CD4-positive, alpha-beta T cell treated with Interferon gamma for 1 hour (primary cell): ENCODE data around the gene PCDHA1.
"Not testable (repeated sequence)": the region's sequence is repeated elsewhere in the genome, so short reads cannot be mapped to it uniquely, and the experiment has no call there.

Experiments used
- DNase-seq: peaks from one replicate; pipeline ENCODE4 v3.0.0-alpha.2; 2020

PCDHA1 gene

GRCh38 chr5:140855772-140856674 lies 70.1 kb downstream of the PCDHA1 start, which contains the start of gene PCDHA10:
TSS of gene PCDHA10 (plus strand) at chr5:140855897. CDS start at chr5:140856049, 152 bp downstream.
- no peak for DNase-seq

GRCh38 chr5:140857177-140857986 lies 71.4 kb downstream of the PCDHA1 start:
- DNase-seq = no peak

DNA sequence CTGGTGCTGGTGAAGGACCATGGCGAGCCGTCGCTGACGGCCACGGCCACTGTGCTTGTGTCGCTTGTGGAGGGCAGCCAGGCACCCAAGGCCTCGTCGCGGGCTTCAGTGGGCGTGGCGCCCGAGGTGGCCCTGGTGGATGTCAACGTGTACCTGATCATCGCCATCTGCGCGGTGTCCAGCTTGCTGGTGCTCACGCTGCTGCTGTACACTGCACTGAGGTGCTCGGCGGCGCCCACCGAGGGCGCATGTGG lies 72.0 kb downstream of the PCDHA1 start:
- DNase-seq = no peak

- no peak for DNase-seq
Measured at GRCh38 chr5:140862441-140863295, 76.7 kb downstream of the PCDHA1 start.

DNA sequence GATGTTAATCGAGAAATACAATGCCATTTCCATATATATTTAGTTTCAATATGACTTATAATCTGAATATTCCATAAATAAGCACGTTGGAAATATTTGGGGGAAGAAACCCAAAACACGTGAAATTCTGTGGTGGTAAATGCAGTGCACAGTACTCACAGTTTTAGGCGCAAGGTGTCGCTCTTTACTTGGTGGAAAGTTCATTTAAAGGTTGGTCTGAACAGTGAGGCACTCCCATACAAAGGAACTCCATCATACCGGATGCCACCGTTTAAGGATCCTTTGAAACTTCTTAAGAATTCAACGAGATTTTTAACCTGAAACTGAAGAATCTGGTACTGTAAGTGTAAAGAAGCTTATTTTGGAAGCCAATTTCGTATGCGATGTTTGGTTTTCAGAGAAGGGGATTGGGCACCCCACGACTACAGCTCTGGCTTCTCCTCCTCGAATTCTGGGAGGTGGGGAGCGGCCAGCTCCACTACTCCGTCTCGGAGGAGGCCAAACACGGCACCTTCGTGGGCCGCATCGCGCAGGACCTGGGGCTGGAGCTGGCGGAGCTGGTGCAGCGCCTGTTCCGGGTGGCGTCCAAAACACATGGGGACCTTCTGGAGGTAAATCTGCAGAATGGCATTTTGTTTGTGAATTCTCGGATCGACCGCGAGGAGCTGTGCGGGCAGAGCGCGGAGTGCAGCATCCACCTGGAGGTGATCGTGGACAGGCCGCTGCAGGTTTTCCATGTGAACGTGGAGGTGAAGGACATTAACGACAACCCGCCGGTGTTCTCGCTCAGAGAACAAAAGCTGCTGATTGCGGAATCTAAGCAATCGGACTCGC lies 83.0 kb downstream of the PCDHA1 start, which contains the start of gene PCDHA11:
TSS of gene PCDHA11 (plus strand) at position 237 of the 834 bp plus-strand sequence. CDS start at position 384, 147 bp downstream.
- no peak for DNase-seq

- no peak for DNase-seq
Measured at GRCh38 chr5:140869555-140869886, 83.6 kb downstream of the PCDHA1 start.

DNA sequence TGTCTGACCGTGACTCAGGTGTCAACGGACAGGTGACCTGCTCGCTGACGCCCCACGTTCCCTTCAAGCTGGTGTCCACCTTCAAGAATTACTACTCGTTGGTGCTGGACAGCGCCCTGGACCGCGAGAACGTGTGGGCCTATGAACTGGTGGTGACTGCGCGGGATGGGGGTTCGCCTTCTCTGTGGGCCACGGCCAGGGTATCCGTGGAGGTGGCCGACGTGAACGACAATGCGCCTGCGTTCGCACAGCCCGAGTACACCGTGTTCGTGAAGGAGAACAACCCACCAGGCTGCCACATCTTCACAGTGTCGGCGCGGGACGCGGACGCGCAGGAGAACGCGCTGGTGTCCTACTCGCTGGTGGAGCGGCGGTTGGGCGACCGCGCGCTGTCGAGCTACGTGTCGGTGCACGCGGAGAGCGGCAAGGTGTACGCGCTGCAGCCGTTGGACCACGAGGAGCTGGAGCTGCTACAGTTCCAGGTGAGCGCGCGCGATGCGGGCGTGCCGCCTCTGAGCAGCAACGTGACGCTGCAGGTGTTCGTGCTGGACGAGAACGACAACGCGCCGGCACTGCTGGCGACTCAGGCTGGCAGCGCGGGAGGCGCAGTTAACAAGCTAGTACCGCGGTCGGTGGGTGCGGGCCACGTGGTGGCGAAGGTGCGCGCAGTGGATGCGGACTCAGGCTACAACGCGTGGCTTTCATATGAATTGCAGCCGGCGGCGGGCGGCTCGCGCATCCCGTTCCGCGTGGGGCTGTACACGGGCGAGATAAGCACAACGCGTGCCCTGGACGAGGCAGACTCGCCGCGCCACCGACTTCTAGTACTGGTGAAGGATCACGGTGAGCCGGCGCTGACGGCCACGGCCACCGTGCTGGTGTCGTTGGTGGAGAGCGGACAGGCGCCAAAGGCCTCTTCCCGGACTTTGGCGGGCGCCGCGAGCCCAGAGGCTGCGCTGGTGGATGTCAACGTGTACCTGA lies 84.6 kb downstream of the PCDHA1 start:
- no peak for DNase-seq

DNA sequence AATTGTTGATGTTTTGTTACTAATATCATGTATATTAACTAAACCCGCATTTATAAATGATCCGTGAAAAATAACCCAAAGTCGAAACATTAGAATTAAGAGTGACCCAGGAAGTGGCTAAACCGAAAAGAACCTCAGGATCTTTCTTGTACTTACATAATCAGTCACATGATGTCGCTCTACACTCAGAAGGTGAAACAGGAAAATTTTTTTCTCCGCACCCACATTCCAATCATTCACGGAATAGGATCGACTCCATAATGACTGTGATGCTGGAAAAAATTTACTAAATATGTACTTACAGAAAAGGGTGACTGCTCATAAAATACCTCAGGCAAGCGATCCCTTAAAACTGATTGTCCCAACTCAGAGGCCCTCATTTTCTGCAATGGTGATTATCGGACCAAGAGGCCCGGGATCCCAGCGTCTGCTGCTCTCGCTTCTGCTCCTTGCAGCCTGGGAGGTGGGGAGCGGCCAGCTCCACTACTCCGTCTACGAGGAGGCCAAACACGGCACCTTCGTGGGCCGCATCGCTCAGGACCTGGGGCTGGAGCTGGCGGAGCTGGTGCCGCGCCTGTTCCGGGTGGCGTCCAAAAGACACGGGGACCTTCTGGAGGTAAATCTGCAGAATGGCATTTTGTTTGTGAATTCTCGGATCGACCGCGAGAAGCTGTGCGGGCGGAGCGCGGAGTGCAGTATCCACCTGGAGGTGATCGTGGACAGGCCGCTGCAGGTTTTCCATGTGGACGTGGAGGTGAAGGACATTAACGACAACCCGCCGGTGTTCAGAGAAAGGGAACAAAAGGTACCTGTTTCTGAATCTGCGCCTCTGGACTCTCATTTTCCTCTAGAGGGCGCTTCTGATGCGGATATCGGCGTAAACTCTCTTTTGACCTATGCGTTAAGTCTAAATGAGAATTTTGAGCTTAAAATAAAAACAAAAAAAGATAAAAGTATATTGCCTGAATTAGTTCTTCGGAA lies 89.4 kb downstream of the PCDHA1 start, which contains the start of gene PCDHA12:
TSS of gene PCDHA12 (plus strand) at position 224 of the 981 bp plus-strand sequence. CDS start at position 389, 165 bp downstream.
- DNase-seq = no peak

GRCh38 chr5:140876541-140877261 lies 90.8 kb downstream of the PCDHA1 start:
- not testable (repeated sequence) for DNase-seq

DNA sequence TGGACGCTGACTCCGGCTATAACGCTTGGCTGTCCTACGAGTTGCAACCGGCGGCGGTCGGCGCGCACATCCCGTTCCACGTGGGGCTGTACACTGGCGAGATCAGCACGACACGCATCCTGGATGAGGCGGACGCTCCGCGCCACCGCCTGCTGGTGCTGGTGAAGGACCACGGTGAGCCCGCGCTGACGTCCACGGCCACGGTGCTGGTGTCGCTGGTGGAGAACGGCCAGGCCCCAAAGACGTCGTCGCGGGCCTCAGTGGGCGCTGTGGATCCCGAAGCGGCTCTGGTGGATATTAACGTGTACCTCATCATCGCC lies 91.3 kb downstream of the PCDHA1 start:
- DNase-seq = no peak

GRCh38 chr5:140881889-140882590 lies 96.1 kb downstream of the PCDHA1 start, which contains the start of gene PCDHA13:
TSS of gene PCDHA13 (plus strand) at chr5:140882124. CDS start at chr5:140882269, 145 bp downstream.
- DNase-seq = no peak

GRCh38 chr5:140882591-140882899 lies 96.6 kb downstream of the PCDHA1 start:
- DNase-seq = no peak

- no peak for DNase-seq
Measured at GRCh38 chr5:140883373-140883772, 97.4 kb downstream of the PCDHA1 start.

DNA sequence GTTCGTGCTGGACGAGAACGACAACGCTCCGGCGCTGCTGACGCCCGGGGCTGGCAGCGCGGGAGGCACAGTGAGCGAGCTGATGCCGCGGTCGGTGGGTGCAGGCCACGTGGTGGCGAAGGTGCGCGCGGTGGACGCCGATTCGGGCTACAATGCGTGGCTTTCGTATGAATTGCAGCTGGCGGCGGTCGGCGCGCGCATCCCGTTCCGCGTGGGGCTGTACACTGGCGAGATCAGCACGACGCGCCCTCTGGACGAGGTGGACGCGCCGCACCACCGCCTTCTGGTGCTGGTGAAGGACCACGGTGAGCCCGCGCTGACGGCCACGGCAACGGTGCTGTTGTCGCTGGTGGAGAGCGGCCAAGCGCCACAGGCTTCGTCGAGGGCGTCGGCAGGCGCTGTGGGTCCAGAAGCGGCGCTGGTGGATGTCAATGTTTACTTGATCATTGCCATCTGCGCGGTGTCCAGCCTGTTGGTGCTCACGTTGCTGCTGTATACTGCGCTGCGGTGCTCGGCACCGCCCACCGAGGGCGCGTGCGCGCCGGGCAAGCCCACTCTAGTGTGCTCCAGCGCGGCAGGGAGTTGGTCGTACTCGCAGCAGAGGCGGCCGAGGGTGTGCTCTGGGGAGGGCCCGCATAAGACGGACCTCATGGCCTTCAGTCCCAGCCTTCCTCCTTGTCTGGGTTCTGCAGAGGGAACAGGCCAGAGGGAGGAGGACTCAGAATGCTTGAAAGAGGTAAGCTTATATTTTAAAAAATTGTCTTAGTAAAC lies 98.2 kb downstream of the PCDHA1 start:
- DNase-seq = no peak

DNA sequence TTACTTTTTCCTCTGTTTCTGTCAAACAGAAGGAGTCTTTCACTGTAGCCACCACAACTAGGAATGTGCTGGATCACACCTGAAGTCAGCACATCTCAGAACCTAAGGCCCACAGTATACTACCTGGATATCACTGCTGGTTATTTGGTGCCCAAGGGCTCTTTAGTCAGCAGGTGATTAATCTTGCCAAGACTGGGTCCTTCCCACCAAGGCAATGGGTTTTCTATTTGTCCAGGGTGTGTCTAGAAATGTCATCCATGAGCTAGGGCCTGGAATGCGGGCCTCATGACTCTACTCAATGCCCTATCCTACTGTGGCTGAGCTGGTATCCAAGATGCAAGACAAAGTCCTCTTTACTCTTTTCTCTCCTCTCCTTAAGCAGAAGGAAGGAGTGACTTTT lies 130.4 kb downstream of the PCDHA1 start:
- DNase-seq = no peak

DNA sequence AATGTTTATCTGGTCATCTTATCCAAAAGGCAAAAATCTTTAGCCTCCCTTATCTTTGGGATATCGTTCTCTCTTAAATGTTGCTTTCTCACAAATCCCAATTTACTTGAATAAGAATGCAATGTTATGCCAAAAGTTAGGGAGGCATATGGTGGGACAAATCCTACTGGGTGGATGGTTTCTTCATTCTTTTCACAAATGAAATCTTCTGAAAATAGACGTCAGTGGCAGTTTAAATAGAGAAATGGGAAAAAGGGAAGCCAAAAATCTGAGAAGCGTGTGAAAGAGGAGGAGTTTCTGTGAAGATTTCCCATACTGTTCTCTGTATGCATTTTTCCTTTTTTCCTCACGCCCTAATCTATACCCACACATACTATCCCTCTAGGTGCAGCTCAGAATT lies 137.7 kb downstream of the PCDHA1 start:
- DNase-seq = no peak

DNA sequence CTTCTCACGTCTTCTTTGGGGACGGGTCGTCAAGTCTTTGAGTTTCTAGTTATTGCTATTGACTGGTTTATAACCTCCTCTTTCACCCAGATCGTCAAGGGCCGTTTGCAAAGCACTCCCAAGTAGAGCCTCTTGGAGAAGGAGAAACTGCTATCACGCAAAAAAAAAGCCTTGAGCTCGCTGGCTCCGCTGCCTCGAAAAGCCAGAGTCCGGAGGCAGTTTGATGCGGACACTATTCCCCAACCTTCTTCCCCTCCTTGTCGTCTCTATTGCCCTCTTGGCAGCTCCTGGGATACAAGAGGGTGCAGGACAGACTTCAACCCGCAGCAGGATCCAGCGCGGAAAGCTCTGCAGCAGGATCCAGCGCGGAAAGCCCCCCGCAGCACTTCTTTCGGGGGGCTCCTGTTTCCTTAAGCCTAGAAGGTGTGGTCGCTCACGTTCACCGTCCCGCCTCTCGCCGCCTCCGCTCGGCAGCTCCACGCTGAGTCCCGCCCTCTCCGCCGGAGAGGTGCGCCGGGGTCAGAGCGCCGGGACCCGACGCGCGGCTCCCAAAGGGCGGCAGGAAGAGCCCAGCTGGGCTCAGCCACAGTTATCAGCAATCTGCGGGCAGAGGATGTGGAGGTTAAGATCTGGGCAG lies 140.0 kb downstream of the PCDHA1 start, which contains the start of gene PCDHAC1:
TSS of gene PCDHAC1 (plus strand) at position 494 of the 637 bp plus-strand sequence. CDS start 594 bp downstream, outside the sequence.
- DNase-seq = no peak
